C1 segment of cervical spinal cord (tissue), 14 donors: ENCODE data around the gene SAMD4B.

Experiments used
- DNase-seq, 14 donors: peaks; one replicate each; lab custom pipeline; 2025; lab: John Stamatoyannopoulos, UW

Gene SAMD4B

GRCh38 chr19:39390451-39390750, 48.2 kb downstream of the SAMD4B start:
- DNase-seq = peak in 1 of 14 donors; percentile 75

GRCh38 chr19:39390751-39391437, 48.7 kb downstream of the SAMD4B start, which contains the start of the genes MED29 and PAF1:
MED29 (plus strand) TSS chr19:39391378; CDS start chr19:39391423, 45 bp downstream.
PAF1 (minus strand) TSS chr19:39391106; CDS start chr19:39390864, 242 bp downstream.
- DNase-seq = peak; percentile 85 to 99 (median 94)

GRCh38 chr19:39397360-39398296, 55.4 kb downstream of the SAMD4B start:
- peak in 13 of 14 donors; percentile 20 to 83 (median 54) for DNase-seq

- DNase-seq = peak in 10 of 14 donors; percentile 11 to 77 (median 32)
These were observed 56.2 kb downstream of the SAMD4B start for GRCh38 chr19:39398297-39398864.

GRCh38 chr19:39399668-39400050, 57.4 kb downstream of the SAMD4B start:
- DNase-seq = no peak

- no peak for DNase-seq
These were observed 57.8 kb downstream of the SAMD4B start for GRCh38 chr19:39400061-39400460.

- DNase-seq = no peak
These were observed 58.9 kb downstream of the SAMD4B start for GRCh38 chr19:39401070-39401548.

GRCh38 chr19:39401549-39402345, 59.5 kb downstream of the SAMD4B start:
- peak in 5 of 14 donors; percentile 8 to 45 (median 21) for DNase-seq

GRCh38 chr19:39402346-39403300, 60.4 kb downstream of the SAMD4B start:
- peak in 12 of 14 donors; percentile 30 to 87 (median 68) for DNase-seq

GRCh38 chr19:39403331-39404312, 61.4 kb downstream of the SAMD4B start:
- DNase-seq = peak in 13 of 14 donors; percentile 46 to 97 (median 68)

- peak in 2 of 14 donors; percentile 5 to 33 for DNase-seq
These were observed 63.2 kb downstream of the SAMD4B start for GRCh38 chr19:39405261-39405957.

- peak in 3 of 14 donors; percentile 74 to 85 (median 78) for DNase-seq
These were observed 63.9 kb downstream of the SAMD4B start for GRCh38 chr19:39405958-39406655.

- peak in 13 of 14 donors; percentile 24 to 94 (median 78) for DNase-seq
These were observed 64.6 kb downstream of the SAMD4B start, which contains the start of gene ZFP36 for GRCh38 chr19:39406656-39407409. ZFP36 (plus strand) TSS chr19:39406847; CDS start chr19:39406905, 58 bp downstream.

GRCh38 chr19:39407410-39407659, 65.1 kb downstream of the SAMD4B start:
- peak in 2 of 14 donors; percentile 55 to 66 for DNase-seq

- peak in 6 of 14 donors; percentile 32 to 75 (median 54) for DNase-seq
These were observed 65.6 kb downstream of the SAMD4B start for GRCh38 chr19:39407660-39408391.
